ENCODE data around the gene CCR3.

CCR3 gene

DNA sequence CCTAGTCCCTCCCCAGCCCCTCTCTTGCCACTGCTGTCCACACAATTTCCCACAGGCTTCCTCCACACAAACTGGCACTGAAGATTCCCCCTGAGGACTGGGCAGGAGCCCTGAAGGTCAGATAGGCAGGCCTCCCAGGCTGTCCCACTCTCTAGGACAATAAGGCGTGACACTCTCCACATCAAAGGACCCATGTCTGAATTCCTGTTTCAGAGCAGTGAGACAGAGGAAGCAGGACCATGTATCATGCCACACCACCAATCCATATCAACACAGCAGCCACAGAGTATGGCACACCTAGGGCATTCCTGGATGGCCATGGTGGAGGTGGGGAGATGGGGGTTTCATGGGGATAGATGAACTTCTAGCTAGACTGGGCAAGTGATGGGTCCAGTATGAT, 20.3 kb upstream of the CCR3 start:
- H3K27ac ChIP-seq, result no peak overlapping the region
- TF ChIP-seq ZFX (IDR thresholded peaks at IDR 0.05; ENCODE audit: borderline replicate concordance), result no peak
- TF ChIP-seq, protein P1, sequence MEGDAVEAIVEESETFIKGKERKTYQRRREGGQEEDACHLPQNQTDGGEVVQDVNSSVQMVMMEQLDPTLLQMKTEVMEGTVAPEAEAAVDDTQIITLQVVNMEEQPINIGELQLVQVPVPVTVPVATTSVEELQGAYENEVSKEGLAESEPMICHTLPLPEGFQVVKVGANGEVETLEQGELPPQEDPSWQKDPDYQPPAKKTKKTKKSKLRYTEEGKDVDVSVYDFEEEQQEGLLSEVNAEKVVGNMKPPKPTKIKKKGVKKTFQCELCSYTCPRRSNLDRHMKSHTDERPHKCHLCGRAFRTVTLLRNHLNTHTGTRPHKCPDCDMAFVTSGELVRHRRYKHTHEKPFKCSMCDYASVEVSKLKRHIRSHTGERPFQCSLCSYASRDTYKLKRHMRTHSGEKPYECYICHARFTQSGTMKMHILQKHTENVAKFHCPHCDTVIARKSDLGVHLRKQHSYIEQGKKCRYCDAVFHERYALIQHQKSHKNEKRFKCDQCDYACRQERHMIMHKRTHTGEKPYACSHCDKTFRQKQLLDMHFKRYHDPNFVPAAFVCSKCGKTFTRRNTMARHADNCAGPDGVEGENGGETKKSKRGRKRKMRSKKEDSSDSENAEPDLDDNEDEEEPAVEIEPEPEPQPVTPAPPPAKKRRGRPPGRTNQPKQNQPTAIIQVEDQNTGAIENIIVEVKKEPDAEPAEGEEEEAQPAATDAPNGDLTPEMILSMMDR (IDR thresholded peaks at IDR 0.05), result no peak

DNA sequence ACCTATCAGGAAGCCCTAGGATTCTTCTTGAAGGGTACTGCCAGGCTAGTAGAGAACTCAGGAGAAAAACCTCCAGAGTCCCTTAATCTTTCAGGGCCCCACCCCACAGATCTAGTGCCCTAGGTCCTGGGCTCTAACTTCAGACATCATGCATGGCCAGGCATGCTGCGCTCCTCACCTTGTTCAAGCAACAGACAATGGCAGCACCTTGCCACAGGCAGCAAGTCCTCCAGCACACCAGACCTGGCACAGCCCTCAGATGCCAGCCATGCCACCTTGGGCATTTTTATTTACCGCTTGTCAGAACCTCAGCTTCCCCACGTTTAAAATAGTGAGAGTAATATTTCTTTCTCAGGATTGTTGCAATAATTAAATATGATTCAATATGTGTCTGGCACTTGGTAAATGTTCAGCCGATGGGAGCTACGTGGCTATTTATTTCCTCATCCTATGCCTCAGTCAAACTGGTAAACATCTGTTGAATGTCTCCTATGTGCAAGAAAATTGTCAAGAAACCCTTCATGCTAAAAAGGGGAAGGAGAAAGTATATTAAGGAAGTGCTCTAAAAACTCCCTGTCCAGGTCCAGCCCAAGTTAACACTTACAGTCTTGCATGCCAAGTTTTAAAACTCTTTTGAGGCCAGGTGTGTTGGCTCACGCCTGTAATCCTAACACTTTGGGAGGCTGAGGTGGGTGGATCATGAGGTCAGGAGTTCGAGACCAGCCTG, 19.7 kb upstream of the CCR3 start:
- no peak for TF ChIP-seq ZFX (IDR thresholded peaks at IDR 0.05; ENCODE audit: borderline replicate concordance)
- TF ChIP-seq, protein P1 (IDR thresholded peaks at IDR 0.05), result no peak
- H3K27ac ChIP-seq, result no peak overlapping the region

DNA sequence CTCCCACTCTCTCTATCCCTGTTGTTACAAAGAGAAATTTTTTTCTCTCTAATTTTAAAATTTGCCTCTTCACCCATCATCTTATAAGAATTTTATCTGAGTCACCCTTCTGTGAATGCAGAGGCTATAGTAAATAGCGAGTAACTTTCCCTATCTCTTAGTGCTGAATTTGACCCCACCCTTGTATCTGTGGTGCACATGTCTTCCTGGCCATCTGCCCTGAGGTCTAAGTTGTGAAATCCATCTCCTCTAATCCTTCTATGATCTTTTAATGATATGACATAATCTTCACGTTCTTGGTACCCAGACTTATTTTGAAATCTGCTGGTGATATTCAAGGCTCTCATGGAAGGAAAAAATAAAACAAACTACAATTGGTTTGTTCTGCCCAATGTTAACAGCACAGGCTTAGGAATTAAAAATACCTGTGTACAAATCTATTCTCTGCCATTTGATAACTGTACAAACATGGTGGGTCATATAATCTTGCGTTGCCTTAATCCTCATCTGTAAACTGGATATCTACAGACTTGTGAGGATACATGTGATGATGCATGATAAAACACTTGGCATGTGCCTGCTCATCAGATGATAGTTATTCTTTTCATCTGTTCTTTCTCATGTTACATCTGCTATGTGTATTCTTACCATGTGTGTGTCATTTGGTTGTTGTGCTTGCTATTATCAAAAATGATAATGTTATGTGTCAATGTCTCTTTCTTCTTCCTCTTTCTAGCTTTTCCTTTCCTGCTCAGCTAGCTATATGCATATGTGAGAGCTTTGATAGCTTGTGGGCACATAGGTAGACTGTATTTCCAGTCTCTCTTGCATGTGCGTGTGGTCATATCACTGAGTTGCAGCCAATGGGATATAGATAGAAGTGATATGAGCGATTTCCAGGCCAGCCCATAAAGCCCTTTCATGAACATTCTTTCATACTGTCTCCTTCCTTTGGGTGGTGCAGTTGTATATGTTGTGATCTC, 13.7 kb upstream of the CCR3 start:
- no peak overlapping the region for H3K27ac ChIP-seq
- TF ChIP-seq, protein P1 (IDR thresholded peaks at IDR 0.05), result no peak
- no peak for TF ChIP-seq ZFX (IDR thresholded peaks at IDR 0.05; ENCODE audit: borderline replicate concordance)

DNA sequence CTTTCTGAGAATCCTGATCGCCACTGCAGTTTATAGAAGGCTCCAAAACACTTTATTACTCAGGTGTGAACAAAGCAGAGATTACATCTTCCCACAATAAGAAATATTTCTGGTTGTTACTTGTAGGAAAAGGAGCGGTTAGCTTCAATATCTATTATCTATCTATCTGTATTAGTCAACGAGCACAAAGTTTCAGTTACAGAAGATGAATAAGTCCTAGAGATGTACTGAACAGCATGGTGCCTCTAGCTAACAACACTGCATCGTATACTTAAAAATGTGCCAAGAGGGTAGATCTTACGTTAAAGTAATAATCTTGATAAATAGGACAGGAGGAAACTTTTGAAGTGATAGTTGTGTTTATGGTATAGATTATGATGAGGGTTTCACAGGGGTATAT, 10.9 kb upstream of the CCR3 start:
- H3K27ac ChIP-seq, result no peak overlapping the region
- TF ChIP-seq, protein P1 (IDR thresholded peaks at IDR 0.05), result no peak
- no peak for TF ChIP-seq ZFX (IDR thresholded peaks at IDR 0.05; ENCODE audit: borderline replicate concordance)

DNA sequence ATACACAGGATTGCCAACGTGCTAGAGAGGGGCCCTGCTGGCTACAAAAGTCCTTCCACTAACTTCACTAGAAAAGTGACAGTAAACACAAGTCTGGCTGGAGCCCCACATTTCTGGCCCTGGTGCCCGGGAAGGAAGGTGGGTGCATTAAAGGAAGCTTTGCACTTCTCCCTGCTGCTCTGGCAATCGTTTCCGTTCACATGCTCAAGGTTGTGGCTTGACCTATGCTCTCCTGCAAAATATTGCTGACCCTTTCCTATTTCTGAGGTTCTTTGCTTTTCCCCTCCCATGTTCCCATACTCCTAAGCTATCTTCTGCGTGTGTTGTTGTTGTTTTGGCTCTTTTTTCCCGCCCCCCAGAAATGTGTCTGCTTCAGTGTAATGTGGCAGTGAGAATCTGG, 9.1 kb upstream of the CCR3 start:
- H3K27ac ChIP-seq, result no peak overlapping the region
- TF ChIP-seq ZFX (IDR thresholded peaks at IDR 0.05; ENCODE audit: borderline replicate concordance), result no peak
- TF ChIP-seq, protein P1 (IDR thresholded peaks at IDR 0.05), result no peak

DNA sequence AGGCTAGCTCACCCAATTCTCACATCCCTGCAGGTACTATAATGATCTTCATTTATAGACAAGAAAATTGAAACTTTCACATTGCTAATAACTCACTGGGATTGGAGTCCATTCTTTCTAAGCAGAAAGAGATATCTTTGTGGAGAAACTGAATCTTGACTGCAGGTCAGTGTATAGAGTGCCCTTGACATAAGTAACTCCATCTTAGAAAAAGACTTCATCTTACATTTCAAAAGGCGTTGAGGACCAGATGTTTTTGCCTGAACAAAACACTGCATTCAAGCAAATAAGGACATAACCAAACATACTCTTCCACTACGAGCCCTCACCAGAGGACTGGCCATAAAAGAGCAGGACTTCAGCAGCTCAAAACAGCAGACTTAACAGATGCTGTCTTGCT, 6.8 kb upstream of the CCR3 start:
- TF ChIP-seq, protein P1 (IDR thresholded peaks at IDR 0.05), result no peak
- no peak for TF ChIP-seq ZFX (IDR thresholded peaks at IDR 0.05; ENCODE audit: borderline replicate concordance)

More for the DNA sequence above, 6.8 kb upstream of the CCR3 start:
- H3K27ac ChIP-seq, result no peak overlapping the region
